CD4-positive, alpha-beta T cell treated with Interleukin-4 for 4 hours (primary cell): ENCODE data around the gene GCN1.

ENCODE experiments used
- DNase-seq: peaks from one replicate; pipeline ENCODE4 v3.0.0-alpha.2; 2020

GCN1 gene

GRCh38 chr12:120140603-120141002 is 53.9 kb downstream of the GCN1 start:
- no peak for DNase-seq

DNA sequence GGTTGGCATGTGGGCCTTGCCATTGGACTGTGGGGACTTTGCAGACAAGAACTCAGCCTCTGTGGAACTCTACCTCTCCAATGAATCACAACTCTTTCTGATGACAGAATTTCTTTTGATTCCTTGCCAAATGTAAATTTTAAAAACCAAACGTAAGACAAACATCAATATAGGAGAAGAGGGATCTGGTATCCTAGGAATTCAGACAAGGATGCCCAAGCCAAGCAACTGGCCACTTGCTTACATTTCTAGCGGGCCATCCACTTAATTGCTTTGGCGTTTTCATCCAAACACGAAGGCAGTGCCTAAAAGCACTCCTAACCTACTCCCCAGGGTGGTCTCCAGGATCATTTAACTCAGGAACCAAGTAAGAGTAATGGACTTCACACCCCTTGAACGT is 54.6 kb downstream of the GCN1 start:
- DNase-seq: no peak

DNA sequence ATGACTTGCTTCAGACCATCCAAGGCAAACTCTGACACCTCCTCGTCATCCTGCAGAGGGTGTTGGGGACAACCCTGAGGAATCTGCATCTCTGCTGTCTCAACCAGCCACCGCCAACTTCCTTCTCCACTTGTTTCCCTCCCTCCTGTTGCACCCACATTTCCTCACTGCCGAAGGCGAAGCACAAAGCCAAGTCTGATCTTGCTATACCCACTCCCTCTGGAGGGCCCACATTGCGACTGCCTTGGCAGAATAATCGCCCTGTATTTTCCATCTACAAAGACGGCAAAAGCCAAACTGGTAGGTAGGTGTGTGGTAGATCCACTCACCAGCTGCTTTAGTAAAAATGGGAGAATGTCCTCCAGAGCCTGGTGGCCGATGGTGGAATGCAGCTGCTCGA is 56.1 kb downstream of the GCN1 start:
- DNase-seq: no peak

GRCh38 chr12:120137833-120138232 is 56.7 kb downstream of the GCN1 start:
- no peak for DNase-seq

- DNase-seq: no peak
Measured at GRCh38 chr12:120136093-120136770, 58.3 kb downstream of the GCN1 start.

GRCh38 chr12:120134307-120134980 is 60.1 kb downstream of the GCN1 start:
- DNase-seq: no peak

DNA sequence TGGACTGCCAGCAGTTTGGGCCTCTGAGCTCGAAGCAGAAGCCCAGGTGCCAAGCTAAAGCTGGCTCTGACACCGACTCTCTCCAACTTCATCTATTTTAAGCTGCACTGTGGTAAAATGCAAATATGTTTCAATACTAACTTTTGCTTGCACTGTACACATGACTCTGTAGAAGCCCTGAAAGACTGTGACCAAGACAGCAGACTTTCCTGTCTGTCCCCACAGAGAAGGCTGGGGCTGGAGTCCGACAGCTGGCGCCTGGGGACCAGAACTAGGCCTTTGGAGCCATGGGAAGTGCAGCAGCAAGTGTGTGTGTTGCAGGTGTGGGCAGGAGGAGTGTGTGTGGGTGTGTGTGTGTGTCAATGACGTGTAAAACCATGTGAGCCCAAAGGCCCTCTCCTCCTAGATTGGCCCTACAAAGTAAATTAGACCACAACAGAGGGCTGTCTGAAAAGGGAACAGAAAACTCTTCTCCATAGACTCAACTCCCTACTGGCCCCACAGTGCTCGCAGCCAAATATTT is 61.6 kb downstream of the GCN1 start:
- DNase-seq: no peak

GRCh38 chr12:120132054-120132836 is 62.3 kb downstream of the GCN1 start:
- DNase-seq: no peak

DNA sequence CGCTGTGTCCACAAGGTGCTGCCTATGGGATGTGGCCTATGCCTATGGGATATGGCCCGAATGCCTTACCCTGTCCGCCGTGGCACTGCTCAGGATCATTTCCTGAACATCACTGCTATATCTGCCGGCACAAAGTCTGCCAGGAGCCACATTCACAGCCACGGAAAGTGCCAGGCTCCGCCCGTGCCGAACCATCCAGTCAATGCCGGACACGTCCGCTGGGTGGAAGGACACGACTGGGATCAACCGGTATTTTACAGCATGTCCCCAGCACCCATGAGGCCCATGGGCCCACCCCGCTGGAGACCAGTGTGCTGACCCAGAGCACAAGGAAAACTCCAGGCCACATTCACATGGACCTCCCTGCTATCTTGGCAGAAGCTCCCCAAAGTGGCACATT is 63.4 kb downstream of the GCN1 start:
- DNase-seq: no peak

DNA sequence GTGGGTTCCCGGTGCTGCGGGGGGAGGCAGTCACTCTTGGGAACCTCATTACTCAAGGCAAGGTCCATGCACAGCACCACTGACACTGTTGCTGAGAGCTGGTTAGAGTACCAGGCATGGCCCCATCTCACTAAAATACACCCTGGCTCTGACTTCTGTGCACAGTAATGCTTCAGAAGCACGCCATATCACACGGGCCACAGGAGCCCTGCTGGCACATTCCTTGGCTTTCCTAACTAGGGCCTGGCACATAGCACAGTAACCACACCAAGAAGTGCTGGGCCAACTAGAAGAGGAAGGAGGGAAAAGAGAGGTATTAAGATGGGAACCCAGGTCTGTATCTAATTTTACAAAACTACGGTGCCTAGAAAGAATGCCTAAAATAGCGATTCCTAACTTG is 64.5 kb downstream of the GCN1 start:
- DNase-seq: no peak

DNA sequence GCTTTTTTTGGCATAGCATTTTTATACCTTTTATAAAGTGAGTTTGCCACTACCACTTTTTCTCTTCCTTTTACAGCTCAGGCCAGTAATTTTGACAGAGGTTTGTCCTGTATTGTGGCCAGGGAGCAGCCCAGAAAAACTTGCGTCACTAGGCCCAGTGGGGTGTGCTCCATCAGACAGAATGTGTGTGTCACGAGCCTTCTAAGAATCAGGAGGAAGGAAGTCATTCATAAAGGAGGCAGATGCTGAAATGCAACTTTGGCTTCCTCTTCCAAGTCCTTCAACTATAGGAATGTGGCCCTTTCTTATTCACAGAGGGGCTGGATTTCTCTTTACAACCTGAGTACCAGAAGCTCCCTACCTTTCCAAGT is 67.9 kb downstream of the GCN1 start:
- no peak for DNase-seq

- DNase-seq: no peak
Measured at GRCh38 chr12:120125792-120126634, 68.5 kb downstream of the GCN1 start.

DNA sequence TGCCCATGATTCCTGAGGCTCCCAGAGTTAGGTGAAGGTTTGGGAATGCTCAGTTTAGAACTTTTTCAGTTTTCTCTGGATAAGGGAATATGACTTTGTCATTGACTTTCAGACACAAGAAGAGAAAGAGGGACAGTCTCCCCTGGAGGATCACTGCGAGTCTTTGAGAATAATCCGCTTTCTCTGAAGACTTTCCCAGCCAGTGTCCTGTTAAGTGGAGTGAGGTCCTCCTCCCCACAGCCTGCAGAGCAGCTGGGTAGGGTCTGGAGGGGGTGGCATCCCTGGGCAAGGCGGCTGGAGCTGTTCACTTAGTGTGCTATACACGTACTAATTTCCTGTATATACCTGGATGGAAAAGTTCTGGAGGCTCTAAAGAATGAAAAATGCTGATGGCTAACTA is 69.5 kb downstream of the GCN1 start:
- no peak for DNase-seq

- peak; percentile 38 for DNase-seq
Measured at GRCh38 chr12:120121766-120122293, 72.7 kb downstream of the GCN1 start.

- DNase-seq: no peak
Measured at GRCh38 chr12:120121343-120121742, 73.2 kb downstream of the GCN1 start.

- DNase-seq: peak; percentile 46
Measured at GRCh38 chr12:120119271-120119973, 75.1 kb downstream of the GCN1 start.

- no peak for DNase-seq
Measured at GRCh38 chr12:120118321-120119061, 76.0 kb downstream of the GCN1 start.

DNA sequence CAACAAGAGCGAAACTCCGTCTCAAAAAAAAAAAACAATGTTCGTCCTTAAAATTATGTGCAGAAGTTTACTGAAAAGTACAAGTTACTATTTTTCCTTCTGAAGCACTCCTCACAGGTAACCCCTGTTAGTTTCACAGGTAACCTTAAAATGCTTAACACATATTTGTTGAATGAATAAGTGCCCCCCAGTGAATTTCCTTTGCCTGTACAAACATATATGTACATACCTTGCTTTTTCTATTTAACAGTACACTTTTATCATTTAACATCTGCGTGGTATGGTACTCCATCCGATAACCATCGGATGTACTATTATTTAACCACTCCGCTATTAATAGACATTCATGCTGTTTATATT is 76.6 kb downstream of the GCN1 start:
- DNase-seq: no peak

GRCh38 chr12:120116792-120117651 is 77.5 kb downstream of the GCN1 start:
- DNase-seq: peak; percentile 95

GRCh38 chr12:120116441-120116791 is 78.1 kb downstream of the GCN1 start, which contains the start of gene RAB35:
TSS of gene RAB35 (minus strand) at chr12:120116753. CDS start at chr12:120116650, 103 bp downstream.
- no peak for DNase-seq
